Measurements from ENCODE around the gene SGTA. TPM values are rescaled to one million over a fixed set of nuclear protein-coding genes. Genes with fewer than 3 reads are reported as not detected.

The SGTA gene
- total RNA-seq, 4 donors from 2014 or later = 37.0 to 66.6 (median 47.5) TPM

- TF ChIP-seq POLR2AphosphoS5 (IDR thresholded peaks at IDR 0.05) = no peak
- TF ChIP-seq POLR2A (IDR thresholded peaks at IDR 0.05) = no peak
- TF ChIP-seq CTCF (IDR thresholded peaks at IDR 0.05) = no peak
- no peak for TF ChIP-seq EP300 (IDR thresholded peaks at IDR 0.05; ENCODE audit: low read depth)
- H3K9me3 ChIP-seq = no peaks in the 10 kb centered on the region
- H3K36me3 ChIP-seq = peaks cover 0 to 32% (median 15%) of the 10 kb centered on the region in 4 donors
- H3K27ac ChIP-seq = no peak overlapping the region
- no peak for DNase-seq
- no peak overlapping the region for H3K4me3 ChIP-seq
- H3K27me3 ChIP-seq = no peaks in the 10 kb centered on the region
- in situ Hi-C loops (cut with MboI; ENCODE audit: low pct_ligation_motif_present in 1 of 4, low pct_unique_long_range_greater_than_20kb in 1 of 4, low sequenced_read_pairs in 3 of 4) = no loop called here
- WGBS, 2 donors (ENCODE audit: low coverage in 1 of 2) = 95 to 100% methylated on average over 1 to 32 of the region's 35 CpGs
- H3K4me1 ChIP-seq = peaks cover 0 to 9% (median 6%) of the 10 kb centered on the region in 4 donors
- intact Hi-C loops (cut with DNase I; ENCODE audit: low total_unique reads) = no loop called here
These were observed 16.3 kb downstream of the SGTA start for GRCh38 chr19:2766594-2767372.

GRCh38 chr19:2765376-2765775 is 17.7 kb downstream of the SGTA start:
- WGBS, 2 donors (ENCODE audit: low coverage in 1 of 2) = 88 to 91% methylated on average over 8 to 15 of the region's 15 CpGs
- peaks cover 0 to 40% (median 20%) of the 10 kb centered on the region in 4 donors for H3K36me3 ChIP-seq
- no peaks in the 10 kb centered on the region for H3K9me3 ChIP-seq
- intact Hi-C loops (cut with DNase I; ENCODE audit: low total_unique reads) = no loop called here
- no peak overlapping the region for H3K4me3 ChIP-seq
- in situ Hi-C loops (cut with MboI; ENCODE audit: low pct_ligation_motif_present in 1 of 4, low pct_unique_long_range_greater_than_20kb in 1 of 4, low sequenced_read_pairs in 3 of 4) = no loop called here
- H3K27me3 ChIP-seq = no peaks in the 10 kb centered on the region
- TF ChIP-seq EP300 (IDR thresholded peaks at IDR 0.05; ENCODE audit: low read depth) (no peak), POLR2A (IDR thresholded peaks at IDR 0.05) (no peak), POLR2AphosphoS5 (IDR thresholded peaks at IDR 0.05) (no peak), CTCF (IDR thresholded peaks at IDR 0.05) (no peak)
- H3K27ac ChIP-seq = no peak overlapping the region
- DNase-seq = no peak
- H3K4me1 ChIP-seq = peaks cover 0 to 4% (median 1%) of the 10 kb centered on the region in 4 donors

DNA sequence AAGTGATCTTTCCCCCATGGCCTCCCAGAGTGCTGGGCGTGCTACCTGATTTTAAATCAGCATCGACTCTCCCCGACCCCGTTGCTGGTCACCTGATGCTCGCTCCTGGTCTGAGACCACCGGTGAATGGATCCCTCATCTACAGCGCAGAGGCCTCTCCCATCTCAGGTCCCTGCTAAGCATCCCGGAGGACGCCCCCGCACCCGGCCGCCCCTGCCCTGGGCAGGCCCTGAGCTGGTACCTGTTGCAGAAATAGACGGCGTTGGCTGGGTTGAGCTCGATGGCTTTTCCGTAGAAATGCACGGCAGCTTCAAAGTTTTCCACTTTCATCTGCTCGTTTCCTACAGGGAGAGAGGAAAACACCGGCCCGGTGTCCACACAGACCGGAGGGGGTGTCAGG is 18.1 kb downstream of the SGTA start:
- no peak for DNase-seq
- intact Hi-C loops (cut with DNase I; ENCODE audit: low total_unique reads) (no loop called here), in situ Hi-C loops (cut with MboI; ENCODE audit: low pct_ligation_motif_present in 1 of 4, low pct_unique_long_range_greater_than_20kb in 1 of 4, low sequenced_read_pairs in 3 of 4) (no loop called here)
- H3K27ac ChIP-seq = no peak overlapping the region
- H3K4me1 ChIP-seq = no peaks in the 10 kb centered on the region
- peaks cover 0 to 40% (median 20%) of the 10 kb centered on the region in 4 donors for H3K36me3 ChIP-seq
- H3K4me3 ChIP-seq = no peak overlapping the region
- H3K9me3 ChIP-seq = no peaks in the 10 kb centered on the region
- 92 to 100% methylated on average over 1 to 21 of the region's 21 CpGs for WGBS, 2 donors (ENCODE audit: low coverage in 1 of 2)
- H3K27me3 ChIP-seq = no peaks in the 10 kb centered on the region
- TF ChIP-seq CTCF (IDR thresholded peaks at IDR 0.05) = no peak
- no peak for TF ChIP-seq EP300 (IDR thresholded peaks at IDR 0.05; ENCODE audit: low read depth)
- no peak for TF ChIP-seq POLR2AphosphoS5 (IDR thresholded peaks at IDR 0.05)
- TF ChIP-seq POLR2A (IDR thresholded peaks at IDR 0.05) = no peak

GRCh38 chr19:2763687-2764086 is 19.4 kb downstream of the SGTA start:
- no peak for DNase-seq
- Histone ChIP-seq H3K4me1 (no peaks in the 10 kb centered on the region), H3K4me3 (no peak overlapping the region), H3K36me3 (peaks cover 0 to 42% (median 20%) of the 10 kb centered on the region in 4 donors), H3K9me3 (no peaks in the 10 kb centered on the region), H3K27me3 (no peaks in the 10 kb centered on the region), H3K27ac (no peak overlapping the region)
- TF ChIP-seq POLR2AphosphoS5 (IDR thresholded peaks at IDR 0.05) (no peak), POLR2A (IDR thresholded peaks at IDR 0.05) (no peak), EP300 (IDR thresholded peaks at IDR 0.05; ENCODE audit: low read depth) (no peak), CTCF (IDR thresholded peaks at IDR 0.05) (no peak)
- in situ Hi-C loops (cut with MboI; ENCODE audit: low pct_ligation_motif_present in 1 of 4, low pct_unique_long_range_greater_than_20kb in 1 of 4, low sequenced_read_pairs in 3 of 4) = no loop called here
- intact Hi-C loops (cut with DNase I; ENCODE audit: low total_unique reads) = no loop called here
- WGBS, 2 donors (ENCODE audit: low coverage in 1 of 2) = 98% methylated on average over 12 of the region's 12 CpGs; no CpG with 5 or more reads in 1 of the 2 donors

Data from transverse colon (tissue), 4 donors.